WTC11 (cell line): ENCODE results near the gene CCDC61. TPM values are rescaled to one million over a fixed set of nuclear protein-coding genes. Genes with fewer than 3 reads are reported as not detected.

Source experiments
- ATAC-seq: fragments of 200-7000 bp; cut with Tn5 transposase; 2 replicates; pipeline ENCODE4 v1.10.0; 2021; ENCODE audit warnings: mild to moderate bottlenecking, moderate library complexity
- CTCF ChIA-PET: fragments of 300-600 bp; sonication (Branson Sonifier 250); formaldehyde crosslinking; loops from one replicate; lab custom pipeline; 2021; ENCODE audit warnings: antibody characterized with exemption; lab: Charles Lee
- POLR2A ChIA-PET: fragments of 350-600 bp; sonication (Branson Sonifier 250); formaldehyde crosslinking; loops from one replicate; lab custom pipeline; 2021; ENCODE audit warnings: antibody characterized with exemption; lab: Charles Lee
- DNase-seq: peaks from one replicate; pipeline ENCODE4 v3.0.0; 2021; ENCODE audit warnings: low spot score
- H3K27ac Mint-ChIP-seq: 2 replicates; pipeline ENCODE4 v1.8.0; 2021; ENCODE audit warnings: mixed read lengths
- H3K27me3 Mint-ChIP-seq: 2 replicates; pipeline ENCODE4 v1.8.0; 2021; ENCODE audit warnings: low read depth, mild to moderate bottlenecking, moderate library complexity, mixed read lengths
- H3K36me3 Mint-ChIP-seq: 2 replicates; pipeline ENCODE4 v1.8.0; 2021; ENCODE audit warnings: mixed read lengths
- H3K4me1 Mint-ChIP-seq: 2 replicates; pipeline ENCODE4 v1.8.0; 2022; ENCODE audit warnings: mixed read lengths
- H3K4me3 Mint-ChIP-seq: 2 replicates; pipeline ENCODE4 v1.8.0; 2021; ENCODE audit warnings: mild to moderate bottlenecking, moderate library complexity, mixed read lengths
- H3K9me3 Mint-ChIP-seq: 2 replicates; pipeline ENCODE4 v1.8.0; 2021; ENCODE audit warnings: mixed read lengths
- AR ChIP-seq: fragments of 250-450 bp; sonication (Bioruptor Pico); IDR thresholded peaks from 2 replicates; pipeline ENCODE4 v1.9.0; 2021; ENCODE audit warnings: mild to moderate bottlenecking
- ATF1 ChIP-seq: sonication (generic); formaldehyde crosslinking; IDR thresholded peaks from 2 replicates; pipeline ENCODE4 v1.8.1; 2023; ENCODE audit warnings: mild to moderate bottlenecking, moderate library complexity, missing genetic modification reagents
- CBFB ChIP-seq: sonication (generic); formaldehyde crosslinking; IDR thresholded peaks from 2 replicates; pipeline ENCODE4 v1.8.1; 2022; ENCODE audit warnings: mild to moderate bottlenecking, low read depth, missing genetic modification reagents
- CREB1 ChIP-seq: sonication (generic); formaldehyde crosslinking; IDR thresholded peaks from 2 replicates; pipeline ENCODE4 v1.8.0; 2023; ENCODE audit warnings: mild to moderate bottlenecking, missing genetic modification reagents
- E2F4 ChIP-seq: sonication (generic); formaldehyde crosslinking; IDR thresholded peaks from 2 replicates; pipeline ENCODE4 v1.8.1; 2022; ENCODE audit warnings: low read depth, mild to moderate bottlenecking, moderate library complexity, missing genetic modification reagents, borderline replicate concordance
- EMX1 ChIP-seq: fragments of 250-450 bp; sonication (Bioruptor Pico); IDR thresholded peaks from 2 replicates; pipeline ENCODE4 v1.8.0; 2021; ENCODE audit warnings: mild to moderate bottlenecking
- FOXP1 ChIP-seq: sonication (generic); formaldehyde crosslinking; IDR thresholded peaks from 2 replicates; pipeline ENCODE4 v1.8.0; 2022; ENCODE audit warnings: missing genetic modification reagents, mild to moderate bottlenecking, moderate library complexity, borderline replicate concordance
- IRF2 ChIP-seq: sonication (generic); formaldehyde crosslinking; IDR thresholded peaks from 2 replicates; pipeline ENCODE4 v1.8.0; 2022; ENCODE audit warnings: low read depth, missing genetic modification reagents, borderline replicate concordance
- JAZF1 ChIP-seq: fragments of 250-450 bp; sonication (Bioruptor Pico); IDR thresholded peaks from 2 replicates; pipeline ENCODE4 v1.9.0; 2021; ENCODE audit warnings: moderate library complexity, mild to moderate bottlenecking, inconsistent platforms
- KAT7 ChIP-seq: sonication (generic); formaldehyde crosslinking; IDR thresholded peaks from 2 replicates; pipeline ENCODE4 v1.8.1; 2023; ENCODE audit warnings: missing genetic modification reagents, mild to moderate bottlenecking, borderline replicate concordance
- MXD4 ChIP-seq: fragments of 250-450 bp; sonication (Bioruptor Pico); IDR thresholded peaks from 2 replicates; pipeline ENCODE4 v1.8.0; 2021; ENCODE audit warnings: mild to moderate bottlenecking, moderate library complexity, borderline replicate concordance
- NFATC4 ChIP-seq: fragments of 250-450 bp; sonication (Bioruptor Pico); IDR thresholded peaks from 2 replicates; pipeline ENCODE4 v1.9.0; 2021; ENCODE audit warnings: mild to moderate bottlenecking
- NFE2L1 ChIP-seq: sonication (generic); formaldehyde crosslinking; IDR thresholded peaks from 2 replicates; pipeline ENCODE4 v1.8.1; 2023; ENCODE audit warnings: missing genetic modification reagents
- NR2C2 ChIP-seq: sonication (generic); formaldehyde crosslinking; IDR thresholded peaks from 2 replicates; pipeline ENCODE4 v1.8.0; 2022; ENCODE audit warnings: mild to moderate bottlenecking, missing genetic modification reagents
- RORB ChIP-seq: fragments of 250-450 bp; sonication (Bioruptor Pico); IDR thresholded peaks from 2 replicates; pipeline ENCODE4 v1.9.0; 2021; ENCODE audit warnings: mild to moderate bottlenecking
- SMAD3 ChIP-seq: sonication (generic); formaldehyde crosslinking; IDR thresholded peaks from 2 replicates; pipeline ENCODE4 v1.8.0; 2022; ENCODE audit warnings: missing genetic modification reagents, mild to moderate bottlenecking, borderline replicate concordance
- SMAD4 ChIP-seq: sonication (generic); formaldehyde crosslinking; IDR thresholded peaks from 2 replicates; pipeline ENCODE4 v1.8.0; 2022; ENCODE audit warnings: mild to moderate bottlenecking, missing genetic modification reagents
- TEAD1 ChIP-seq: sonication (generic); formaldehyde crosslinking; IDR thresholded peaks from 2 replicates; pipeline ENCODE4 v1.8.0; 2022; ENCODE audit warnings: mild to moderate bottlenecking, missing genetic modification reagents
- USF2 ChIP-seq: sonication (generic); formaldehyde crosslinking; IDR thresholded peaks from 2 replicates; pipeline ENCODE4 v1.8.1; 2023; ENCODE audit warnings: mild to moderate bottlenecking, missing genetic modification reagents, moderate library complexity
- ZBTB21 ChIP-seq: sonication (generic); formaldehyde crosslinking; IDR thresholded peaks from 2 replicates; pipeline ENCODE4 v1.8.1; 2023; ENCODE audit warnings: mild to moderate bottlenecking, missing genetic modification reagents, borderline replicate concordance
- ZNF317 ChIP-seq: sonication (generic); formaldehyde crosslinking; IDR thresholded peaks from 2 replicates; pipeline ENCODE4 v1.8.1; 2023; ENCODE audit warnings: low read depth, mild to moderate bottlenecking, moderate library complexity, missing genetic modification reagents, borderline replicate concordance
- ZNF416 ChIP-seq: fragments of 250-450 bp; sonication (Bioruptor Pico); IDR thresholded peaks from 2 replicates; pipeline ENCODE4 v1.9.0; 2021; ENCODE audit warnings: mild to moderate bottlenecking, inconsistent platforms
- ZNF423 ChIP-seq: fragments of 250-450 bp; sonication (Bioruptor Pico); IDR thresholded peaks from 2 replicates; pipeline ENCODE4 v2.1.2; 2022; ENCODE audit warnings: mild to moderate bottlenecking, moderate library complexity
- ZNF671 ChIP-seq: fragments of 250-450 bp; sonication (Bioruptor Pico); IDR thresholded peaks from 2 replicates; pipeline ENCODE4 v1.8.0; 2021; ENCODE audit warnings: mild to moderate bottlenecking
- total RNA-seq: library from RNA; stranded (reverse); gene quantifications from 3 replicates; pipeline ENCODE4 v1.2.3, GENCODE V29; 2021

Gene CCDC61
- total RNA-seq, 1 experiment from 2014 or later = 33.7 TPM

GRCh38 chr19:46031781-46032596, 36.7 kb downstream of the CCDC61 start:
- TF ChIP-seq ZNF423 (CRISPR knock-in tag) (no peak), KAT7 (CRISPR knock-in tag) (no peak)
- ATAC-seq (no peak), DNase-seq (no peak)
- Mint-ChIP-seq H3K4me1 (peaks cover 5% of the 10 kb centered on the region), H3K9me3 (peaks cover 5% of the 10 kb centered on the region), H3K27me3 (peaks cover 6% of the 10 kb centered on the region), H3K36me3 (peaks cover 2% of the 10 kb centered on the region; the same call in 1 of the 2 replicates), H3K27ac (no peak overlapping the region), H3K4me3 (no peak overlapping the region)
- ChIA-PET POLR2A (no interaction called here), CTCF (interaction anchor here (1.1 to 6.4 kb wide), 5 partner anchors 15 to 46 kb away, joined by 3 to 62 read pairs (median 13); no protein-coding TSS in a partner anchor)

GRCh38 chr19:46032597-46033025, 37.3 kb downstream of the CCDC61 start:
- Mint-ChIP-seq H3K9me3 (peaks cover 11% of the 10 kb centered on the region), H3K27ac (no peak overlapping the region), H3K4me3 (no peak overlapping the region), H3K27me3 (peaks cover 9% of the 10 kb centered on the region), H3K4me1 (peaks cover 7% of the 10 kb centered on the region), H3K36me3 (peaks cover 3% of the 10 kb centered on the region; the same call in 1 of the 2 replicates)
- ATAC-seq (no peak), DNase-seq (no peak)
- POLR2A ChIA-PET = no interaction called here
- CTCF ChIA-PET = interaction anchor here (1.0 to 6.4 kb wide), 7 partner anchors 10 to 72 kb away, joined by 3 to 62 read pairs (median 8); no protein-coding TSS in a partner anchor
- no peak for TF ChIP-seq CBFB (CRISPR knock-in tag)
- TF ChIP-seq TEAD1 (CRISPR knock-in tag) = no peak
- no peak for TF ChIP-seq ZBTB21 (CRISPR knock-in tag)
- TF ChIP-seq NFATC4 = no peak
- no peak for TF ChIP-seq ZNF671
- TF ChIP-seq SMAD3 (CRISPR knock-in tag) = no peak
- TF ChIP-seq RORB (CRISPR knock-in tag) = no peak
- no peak for TF ChIP-seq USF2 (CRISPR knock-in tag)
- TF ChIP-seq EMX1 (CRISPR knock-in tag) = no peak
- TF ChIP-seq NR2C2 = no peak

GRCh38 chr19:46033401-46033800, 38.1 kb downstream of the CCDC61 start:
- CTCF ChIA-PET = interaction anchor here (0.6 to 6.4 kb wide), 10 partner anchors 11 to 807 kb away, joined by 3 to 62 read pairs (median 4); no protein-coding TSS in a partner anchor
- no peak for TF ChIP-seq E2F4 (CRISPR knock-in tag)
- TF ChIP-seq, all 79 proteins: peak for 0
- no peak for DNase-seq
- peaks cover 3% of the 10 kb centered on the region; the same call in 1 of the 2 replicates for H3K36me3 Mint-ChIP-seq
- no peak overlapping the region for H3K27ac Mint-ChIP-seq
- H3K4me3 Mint-ChIP-seq = no peak overlapping the region
- no peak for ATAC-seq
- H3K9me3 Mint-ChIP-seq = peaks cover 11% of the 10 kb centered on the region
- POLR2A ChIA-PET = no interaction called here
- H3K27me3 Mint-ChIP-seq = peaks cover 9% of the 10 kb centered on the region
- H3K4me1 Mint-ChIP-seq = peaks cover 7% of the 10 kb centered on the region

GRCh38 chr19:46035546-46035945, 40.3 kb downstream of the CCDC61 start:
- Mint-ChIP-seq H3K4me1 (peaks cover 7% of the 10 kb centered on the region), H3K27me3 (peaks cover 21% of the 10 kb centered on the region), H3K4me3 (no peak overlapping the region), H3K9me3 (peaks cover 11% of the 10 kb centered on the region), H3K27ac (no peak overlapping the region), H3K36me3 (peaks cover 3% of the 10 kb centered on the region; the same call in 1 of the 2 replicates)
- CTCF ChIA-PET = interaction anchor here (0.8 to 6.4 kb wide), 4 partner anchors 18 to 213 kb away, joined by 3 to 62 read pairs (median 4); no protein-coding TSS in a partner anchor
- POLR2A ChIA-PET = no interaction called here
- no peak for ATAC-seq
- no peak for TF ChIP-seq MXD4
- no peak for TF ChIP-seq IRF2 (CRISPR knock-in tag)
- TF ChIP-seq JAZF1 (CRISPR knock-in tag) = no peak
- TF ChIP-seq SMAD4 (CRISPR knock-in tag) = no peak
- TF ChIP-seq USF2 (CRISPR knock-in tag) = no peak
- TF ChIP-seq ZNF416 (CRISPR knock-in tag) = no peak
- TF ChIP-seq ATF1 (CRISPR knock-in tag) = no peak
- no peak for TF ChIP-seq ZNF317 (CRISPR knock-in tag)
- TF ChIP-seq CREB1 (CRISPR knock-in tag) = no peak
- TF ChIP-seq TEAD1 (CRISPR knock-in tag) = no peak
- TF ChIP-seq NFE2L1 = no peak
- no peak for TF ChIP-seq FOXP1 (CRISPR knock-in tag)
- TF ChIP-seq SMAD3 (CRISPR knock-in tag) = no peak
- no peak for TF ChIP-seq AR (CRISPR knock-in tag)
- TF ChIP-seq, all 79 proteins: peak for 0
- DNase-seq = no peak
